ENCODE results near the gene POLR2M. TPM values are rescaled to one million over a fixed set of nuclear protein-coding genes. Genes with fewer than 3 reads are reported as not detected.

POLR2M gene
- polyA plus RNA-seq, 3 donors, result 14.4 to 29.4 (median 26.3) TPM

DNA sequence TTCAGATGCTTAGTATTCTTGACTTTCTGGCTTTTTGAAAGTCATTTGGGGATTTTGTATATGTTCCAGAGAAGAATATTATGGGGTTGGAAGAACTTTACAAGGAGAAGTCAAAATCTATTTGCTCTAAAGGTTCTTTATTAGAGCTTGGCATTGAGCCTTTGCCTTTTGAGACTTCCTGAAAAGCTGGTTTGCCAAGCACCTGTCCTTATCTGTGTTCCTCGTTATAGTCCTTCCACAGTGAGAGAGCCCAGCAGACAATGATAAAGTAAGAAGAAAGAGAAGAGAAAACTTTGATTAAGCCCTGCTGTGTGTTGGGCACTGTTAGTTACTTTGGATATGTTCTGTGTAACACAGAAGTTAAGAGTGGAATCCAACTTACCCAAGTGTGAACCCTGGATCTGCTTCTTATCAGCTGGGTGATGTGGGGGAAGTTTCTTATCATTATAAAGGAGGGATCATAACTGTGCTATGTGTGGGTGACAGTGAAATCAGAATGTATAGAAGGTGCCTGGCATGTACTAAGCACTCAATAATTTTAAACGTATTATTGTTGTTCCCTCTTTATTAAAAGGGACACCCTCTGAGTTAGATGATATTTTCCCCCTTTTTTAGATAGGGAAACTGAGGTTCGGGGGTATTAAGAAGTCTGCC lies 44.3 kb upstream of the POLR2M start:
- no peak overlapping the region for H2AFZ ChIP-seq (ENCODE audit: insufficient read depth, low read depth, low read length, poor library complexity, severe bottlenecking)
- WGBS (ENCODE audit: insufficient coverage), result 71% methylated on average over 1 of the region's 3 CpGs
- no peaks in the 10 kb centered on the region for H3K4me1 Mint-ChIP-seq
- H3K27me3 ChIP-seq (ENCODE audit: control insufficient read depth in 2 of 2, insufficient read depth in 2 of 2, low read length in 2 of 2), result no peaks in the 10 kb centered on the region
- TF ChIP-seq, protein P1, sequence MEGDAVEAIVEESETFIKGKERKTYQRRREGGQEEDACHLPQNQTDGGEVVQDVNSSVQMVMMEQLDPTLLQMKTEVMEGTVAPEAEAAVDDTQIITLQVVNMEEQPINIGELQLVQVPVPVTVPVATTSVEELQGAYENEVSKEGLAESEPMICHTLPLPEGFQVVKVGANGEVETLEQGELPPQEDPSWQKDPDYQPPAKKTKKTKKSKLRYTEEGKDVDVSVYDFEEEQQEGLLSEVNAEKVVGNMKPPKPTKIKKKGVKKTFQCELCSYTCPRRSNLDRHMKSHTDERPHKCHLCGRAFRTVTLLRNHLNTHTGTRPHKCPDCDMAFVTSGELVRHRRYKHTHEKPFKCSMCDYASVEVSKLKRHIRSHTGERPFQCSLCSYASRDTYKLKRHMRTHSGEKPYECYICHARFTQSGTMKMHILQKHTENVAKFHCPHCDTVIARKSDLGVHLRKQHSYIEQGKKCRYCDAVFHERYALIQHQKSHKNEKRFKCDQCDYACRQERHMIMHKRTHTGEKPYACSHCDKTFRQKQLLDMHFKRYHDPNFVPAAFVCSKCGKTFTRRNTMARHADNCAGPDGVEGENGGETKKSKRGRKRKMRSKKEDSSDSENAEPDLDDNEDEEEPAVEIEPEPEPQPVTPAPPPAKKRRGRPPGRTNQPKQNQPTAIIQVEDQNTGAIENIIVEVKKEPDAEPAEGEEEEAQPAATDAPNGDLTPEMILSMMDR (IDR thresholded peaks at IDR 0.05), result no peak
- no peak overlapping the region for H3K27ac Mint-ChIP-seq
- intact Hi-C loops (cut with micrococcal nuclease), result no loop called here
- no peak overlapping the region for H3K4me3 ChIP-seq (replicated peaks in 1 of 3; ENCODE audit: low read depth in 2 of 3, low read length in 3 of 3)
- H3K4me1 ChIP-seq (ENCODE audit: control insufficient read depth in 1 of 2, insufficient read depth in 2 of 2, low read length in 2 of 2), result no peaks in the 10 kb centered on the region
- H3K27me3 Mint-ChIP-seq (ENCODE audit: low read depth in 3 of 3), result peaks cover 0 to 5% (median 2%) of the 10 kb centered on the region in 3 donors
- no peaks in the 10 kb centered on the region for H4K20me1 ChIP-seq (ENCODE audit: insufficient read depth, low read length)
- no peaks in the 10 kb centered on the region for H3K9me3 Mint-ChIP-seq
- no peak overlapping the region for H3K4me2 ChIP-seq (replicated peaks; ENCODE audit: extremely low read depth, low read length, poor library complexity, severe bottlenecking)
- no peak overlapping the region for H3K4me3 Mint-ChIP-seq
- no peaks in the 10 kb centered on the region for H3K79me2 ChIP-seq (ENCODE audit: insufficient read depth, low read length)
- H3K27ac ChIP-seq (ENCODE audit: low read depth in 1 of 2, low read length in 2 of 2), result no peak overlapping the region
- no peaks in the 10 kb centered on the region for H3K9me3 ChIP-seq (replicated peaks in 1 of 2; ENCODE audit: control insufficient read depth in 1 of 2, insufficient read depth in 1 of 2, low read length in 2 of 2)
- no peaks in the 10 kb centered on the region for H3K36me3 ChIP-seq (replicated peaks in 1 of 2; ENCODE audit: control insufficient read depth in 1 of 2, insufficient read depth in 2 of 2, low read length in 2 of 2)
- no peaks in the 10 kb centered on the region for H3K36me3 Mint-ChIP-seq
- no peak overlapping the region for H3K9ac ChIP-seq (ENCODE audit: insufficient read depth, low read length, poor library complexity, severe bottlenecking)
- DNase-seq, result no peak

DNA sequence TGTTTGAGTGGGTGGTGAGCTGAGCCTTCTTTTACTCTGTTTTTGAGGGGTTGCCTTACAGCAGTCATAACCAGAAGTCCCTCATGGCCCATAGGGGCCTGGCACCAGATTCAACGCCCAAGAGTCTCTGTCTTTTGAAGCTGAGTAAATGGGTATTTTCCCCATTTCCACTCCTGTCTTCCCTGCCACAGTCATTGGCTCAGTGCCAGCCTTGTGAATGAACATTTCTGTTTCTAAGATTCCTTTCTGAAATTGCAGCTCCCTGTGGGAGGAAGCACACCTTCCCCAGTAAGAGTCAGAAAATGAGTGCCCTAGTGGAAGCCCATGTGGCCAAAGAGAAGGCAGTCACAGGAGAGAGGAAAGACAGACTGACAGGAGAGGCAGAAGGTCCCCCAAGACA lies 43.7 kb upstream of the POLR2M start:
- Histone ChIP-seq H3K4me2 (replicated peaks; ENCODE audit: extremely low read depth, low read length, poor library complexity, severe bottlenecking) (no peak overlapping the region), H3K4me3 (replicated peaks in 1 of 3; ENCODE audit: low read depth in 2 of 3, low read length in 3 of 3) (no peak overlapping the region), H3K4me1 (ENCODE audit: control insufficient read depth in 1 of 2, insufficient read depth in 2 of 2, low read length in 2 of 2) (no peaks in the 10 kb centered on the region), H3K79me2 (ENCODE audit: insufficient read depth, low read length) (no peaks in the 10 kb centered on the region), H3K9ac (ENCODE audit: insufficient read depth, low read length, poor library complexity, severe bottlenecking) (no peak overlapping the region), H3K27me3 (ENCODE audit: control insufficient read depth in 2 of 2, insufficient read depth in 2 of 2, low read length in 2 of 2) (no peaks in the 10 kb centered on the region), H2AFZ (ENCODE audit: insufficient read depth, low read depth, low read length, poor library complexity, severe bottlenecking) (no peak overlapping the region), H3K9me3 (replicated peaks in 1 of 2; ENCODE audit: control insufficient read depth in 1 of 2, insufficient read depth in 1 of 2, low read length in 2 of 2) (no peaks in the 10 kb centered on the region), H3K36me3 (replicated peaks in 1 of 2; ENCODE audit: control insufficient read depth in 1 of 2, insufficient read depth in 2 of 2, low read length in 2 of 2) (no peaks in the 10 kb centered on the region), H3K27ac (ENCODE audit: low read depth in 1 of 2, low read length in 2 of 2) (no peak overlapping the region), H4K20me1 (ENCODE audit: insufficient read depth, low read length) (no peaks in the 10 kb centered on the region)
- Mint-ChIP-seq H3K9me3 (no peaks in the 10 kb centered on the region), H3K27me3 (ENCODE audit: low read depth in 3 of 3) (peaks cover 0 to 5% (median 2%) of the 10 kb centered on the region in 3 donors), H3K4me1 (no peaks in the 10 kb centered on the region), H3K36me3 (no peaks in the 10 kb centered on the region), H3K4me3 (no peak overlapping the region), H3K27ac (peak overlapping the region in 1 of 7 donors; percentile 16)
- 88% methylated on average over 1 of the region's 1 CpG for WGBS (ENCODE audit: insufficient coverage)
- TF ChIP-seq, protein P1 (IDR thresholded peaks at IDR 0.05), result no peak
- intact Hi-C loops (cut with micrococcal nuclease), result no loop called here
- DNase-seq, result no peak

Measured in CD14-positive monocyte (primary cell).